GM18858 (cell line): ENCODE results near the gene RNF225.
A peak's percentile ranks its signal among the peaks of the same experiment; 100 is the strongest.
"Not testable (repeated sequence)": the region's sequence is repeated elsewhere in the genome, so short reads cannot be mapped to it uniquely, and the experiment has no call there.

Experiments
- ATAC-seq: cut with Tn5 transposase; IDR thresholded peaks from one replicate; pipeline ENCODE4 v1.9.1; 2021; ENCODE audit not compliant: unreplicated experiment

RNF225 gene

GRCh38 chr19:58386576-58387337 is 8.7 kb upstream of the RNF225 start, which contains the start of gene RPS5:
Gene RPS5 (plus strand): TSS chr19:58387269. CDS start chr19:58388138, 869 bp downstream.
- peak; percentile 79 for ATAC-seq

GRCh38 chr19:58387338-58388174 is 7.9 kb upstream of the RNF225 start:
- no peak for ATAC-seq

DNA sequence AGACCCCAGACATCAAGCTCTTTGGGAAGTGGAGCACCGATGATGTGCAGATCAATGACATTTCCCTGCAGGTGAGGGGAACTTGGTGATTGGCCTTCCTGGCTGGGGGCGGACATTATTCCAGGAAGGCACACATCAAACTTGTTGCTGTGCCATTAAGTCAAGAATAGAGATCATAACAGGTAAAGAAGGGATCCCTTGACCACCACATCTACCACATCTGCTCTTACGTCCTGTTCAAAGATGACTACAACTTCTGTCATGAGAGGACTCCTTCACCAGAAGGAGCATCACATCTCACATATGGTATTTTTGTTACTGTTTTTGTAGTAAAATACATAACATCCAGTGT is 7.3 kb upstream of the RNF225 start:
- ATAC-seq: no peak

- no peak for ATAC-seq
These were observed 2.3 kb upstream of the RNF225 start for GRCh38 chr19:58392945-58393724.

DNA sequence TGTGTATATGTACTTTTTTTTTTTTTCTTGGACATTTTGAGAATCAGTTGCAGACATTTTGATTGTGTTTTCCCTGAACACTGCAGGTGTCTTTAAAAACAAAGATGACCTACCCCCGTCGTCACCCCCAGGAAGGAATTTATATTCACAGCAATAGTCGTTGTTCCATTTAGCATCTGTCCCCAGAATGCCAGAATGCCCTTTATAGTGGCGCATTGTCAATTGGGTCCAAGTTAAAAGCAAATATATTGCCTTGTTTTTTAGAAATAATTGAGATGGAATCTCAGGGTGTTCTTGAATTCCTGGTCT is 1.8 kb upstream of the RNF225 start:
- no peak for ATAC-seq

GRCh38 chr19:58394821-58395219 is 636 bp upstream of the RNF225 start:
- ATAC-seq: no peak

GRCh38 chr19:58395979-58396627 is 647 bp downstream of the RNF225 start:
- no peak for ATAC-seq

GRCh38 chr19:58396691-58397532 is 1.5 kb downstream of the RNF225 start:
- no peak for ATAC-seq

GRCh38 chr19:58397533-58398037 is 2.1 kb downstream of the RNF225 start:
- ATAC-seq: no peak

DNA sequence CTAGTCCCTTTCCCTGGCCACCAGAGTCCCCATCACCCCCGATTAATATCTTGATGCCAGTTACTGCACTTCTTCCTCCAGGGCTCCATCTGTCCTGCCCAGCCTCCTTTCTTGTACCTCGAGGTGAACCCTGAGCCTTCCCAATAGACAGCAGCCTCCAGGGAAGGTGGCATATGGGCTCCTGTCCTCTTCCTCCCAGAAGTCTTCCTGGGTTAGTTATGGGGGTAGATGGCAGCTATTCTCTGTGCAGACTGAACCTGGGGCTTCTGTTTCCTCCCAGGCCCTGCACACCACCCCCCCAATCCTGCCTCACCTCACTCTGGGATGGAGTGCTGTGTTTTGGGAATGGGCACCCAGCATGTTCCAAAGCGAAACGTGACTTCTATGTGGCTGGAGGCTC is 2.6 kb downstream of the RNF225 start:
- no peak for ATAC-seq

- no peak for ATAC-seq
These were observed 3.1 kb downstream of the RNF225 start for GRCh38 chr19:58398545-58398944.

DNA sequence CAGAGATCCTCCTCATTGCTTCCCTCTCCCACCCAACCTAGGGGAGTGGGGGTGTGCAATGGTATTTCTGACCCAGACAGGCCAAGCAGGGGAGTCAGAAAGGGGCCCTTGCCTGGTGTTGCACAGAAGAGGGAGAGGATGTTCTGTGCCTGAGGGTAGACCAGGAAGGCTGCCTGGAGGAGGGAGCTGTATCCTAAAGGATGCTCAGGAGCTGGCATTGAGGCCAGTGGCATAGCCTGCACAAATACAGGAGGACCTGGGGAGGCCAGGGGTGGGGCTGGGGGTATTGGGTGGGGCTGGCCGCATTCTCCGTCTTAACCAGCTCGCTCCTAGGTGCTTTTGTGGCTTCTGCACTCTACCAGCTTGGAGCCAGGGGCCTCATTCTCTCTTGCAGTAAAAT is 4.4 kb downstream of the RNF225 start:
- no peak for ATAC-seq

DNA sequence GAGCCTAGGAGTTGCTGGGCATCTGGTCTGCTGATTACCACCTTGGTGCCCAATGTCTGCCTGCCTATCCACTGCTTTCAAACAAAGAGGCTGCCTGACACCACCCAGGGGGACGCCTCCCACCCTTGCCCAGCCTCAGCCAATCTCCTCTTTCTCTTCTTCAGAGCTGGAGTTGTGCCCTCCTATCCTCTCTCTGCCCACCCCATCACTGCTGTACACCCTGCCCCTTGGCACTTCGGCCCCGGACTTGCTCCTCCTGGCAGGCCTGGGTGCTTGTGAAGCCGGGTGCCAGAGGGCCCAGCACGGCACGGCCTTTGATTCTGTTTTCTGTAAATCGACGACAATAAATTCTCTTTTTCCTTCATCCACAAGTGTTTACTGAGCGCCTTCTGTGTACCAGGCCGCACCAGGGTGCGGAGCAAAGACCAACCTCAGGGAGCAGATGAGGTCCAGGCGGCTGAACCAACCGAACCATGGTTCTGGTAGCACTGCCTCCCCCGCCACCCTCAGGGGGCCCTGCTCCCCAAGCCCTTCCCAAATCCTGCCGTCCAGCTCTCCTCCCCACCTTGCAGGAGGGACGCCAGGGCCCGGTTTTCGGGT is 5.0 kb downstream of the RNF225 start:
- ATAC-seq: no peak

DNA sequence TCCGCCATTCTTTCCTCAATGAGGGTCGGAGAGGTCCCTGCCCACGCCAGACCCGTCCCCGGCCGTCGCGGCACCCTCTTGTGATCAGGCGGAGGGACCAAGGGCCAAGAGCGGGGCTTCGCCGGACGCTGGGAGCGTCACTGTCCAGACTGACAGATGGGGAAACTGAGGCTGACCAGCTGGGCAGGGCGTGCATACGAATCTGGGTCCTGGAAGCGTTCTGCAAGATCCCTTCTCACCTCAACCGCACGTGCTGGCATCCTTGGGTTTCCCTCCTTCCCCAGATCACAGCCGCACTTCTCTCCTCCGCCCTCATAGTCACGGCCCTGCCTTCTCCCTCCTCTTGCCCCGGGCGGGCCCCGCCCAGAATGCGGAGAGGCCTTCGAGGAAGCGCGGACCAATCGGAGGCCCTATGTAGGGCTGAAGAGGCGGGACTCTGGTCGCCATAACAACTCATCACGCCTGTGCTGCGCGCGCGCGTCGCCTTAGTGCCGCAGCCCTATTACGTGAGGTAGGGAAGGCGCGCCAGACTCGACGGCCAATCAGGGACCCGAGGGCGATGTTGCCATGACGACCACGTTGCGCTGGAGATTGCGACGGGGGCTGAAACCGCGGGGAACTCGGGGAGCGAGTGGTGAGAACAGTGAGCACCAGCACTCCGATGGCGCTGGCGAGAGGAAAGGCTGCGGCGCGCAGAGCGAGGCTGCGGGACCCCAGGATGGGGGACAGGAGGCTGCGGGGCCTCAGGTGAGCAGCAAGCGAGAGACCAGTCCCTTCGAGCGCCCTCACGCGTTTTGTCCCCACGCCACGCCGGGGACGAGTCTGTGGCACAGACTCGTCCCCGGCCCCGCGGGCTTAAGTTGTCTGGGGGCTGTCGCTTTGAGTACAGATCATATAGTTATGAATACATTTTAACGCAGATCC is 5.7 kb downstream of the RNF225 start:
- peak; percentile 98 for ATAC-seq

DNA sequence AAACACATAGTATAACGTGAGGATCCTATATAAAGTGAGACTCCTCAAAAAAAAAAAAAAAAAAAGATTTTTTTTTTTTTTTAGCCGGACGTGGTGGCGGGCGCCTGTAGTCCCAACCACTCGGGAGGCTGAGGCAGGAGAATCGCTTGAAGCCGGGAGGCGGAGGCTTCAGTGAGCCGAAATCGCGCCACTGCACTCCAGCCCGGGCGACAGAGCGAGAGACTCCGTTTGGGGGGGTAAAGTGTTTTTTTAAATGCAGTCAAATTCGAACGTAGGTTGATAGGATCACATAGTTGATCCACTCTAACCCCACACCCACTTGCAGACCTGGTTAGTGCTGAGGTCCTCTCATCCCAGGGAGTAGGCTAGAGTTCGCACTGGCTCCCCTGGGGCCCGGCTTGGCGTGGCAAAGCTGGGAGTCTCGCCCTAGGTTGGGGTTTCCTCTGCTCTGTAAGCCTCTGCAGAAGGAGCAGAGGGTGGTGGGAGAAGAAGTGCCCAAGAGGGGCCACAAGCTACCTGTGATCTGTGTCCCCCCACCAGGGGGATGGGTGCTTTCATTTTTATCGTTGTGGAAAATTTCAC is 6.5 kb downstream of the RNF225 start:
- ATAC-seq: no peak

GRCh38 chr19:58403920-58404478 is 8.5 kb downstream of the RNF225 start:
- not testable (repeated sequence) for ATAC-seq

- ATAC-seq: no peak
These were observed 11.6 kb downstream of the RNF225 start for GRCh38 chr19:58406818-58407657.
